GM12865 (cell line): ENCODE measurements around the gene SH3BP5.

Experiments used
- DNase-seq: peaks from one replicate; pipeline ENCODE4 v3.0.0; 2010; ENCODE audit warnings: low read depth
- H3K4me3 ChIP-seq: 2 replicates; pipeline ENCODE4 v1.5.1; 2011; ENCODE audit warnings: mild to moderate bottlenecking, low read depth, low read length, control low read depth
- CTCF ChIP-seq: IDR thresholded peaks from 2 replicates; pipeline ENCODE4 v1.5.1; 2011; ENCODE audit warnings: low read length, control low read depth, low read depth, inconsistent platforms; ENCODE audit not compliant: insufficient read depth; ENCODE audit errors: missing control alignments

The SH3BP5 gene

GRCh38 chr3:15220056-15220455 is 112.3 kb downstream of the SH3BP5 start:
- H3K4me3 ChIP-seq = no peak overlapping the region
- DNase-seq = no peak
- TF ChIP-seq CTCF = no peak

GRCh38 chr3:15218689-15219088 is 113.7 kb downstream of the SH3BP5 start:
- DNase-seq = no peak
- no peak for TF ChIP-seq CTCF
- H3K4me3 ChIP-seq = no peak overlapping the region

GRCh38 chr3:15217841-15218267 is 114.5 kb downstream of the SH3BP5 start:
- no peak overlapping the region for H3K4me3 ChIP-seq
- DNase-seq = peak; percentile 8
- no peak for TF ChIP-seq CTCF

- DNase-seq = no peak
- no peak overlapping the region for H3K4me3 ChIP-seq
- no peak for TF ChIP-seq CTCF
These were observed 115.2 kb downstream of the SH3BP5 start for GRCh38 chr3:15217011-15217671.

- no peak for DNase-seq
- no peak overlapping the region for H3K4me3 ChIP-seq
- no peak for TF ChIP-seq CTCF
These were observed 115.9 kb downstream of the SH3BP5 start for GRCh38 chr3:15216501-15216900.

GRCh38 chr3:15215996-15216395 is 116.4 kb downstream of the SH3BP5 start:
- no peak for TF ChIP-seq CTCF
- H3K4me3 ChIP-seq = no peak overlapping the region
- DNase-seq = no peak

GRCh38 chr3:15214758-15215157 is 117.6 kb downstream of the SH3BP5 start:
- no peak overlapping the region for H3K4me3 ChIP-seq
- no peak for DNase-seq
- no peak for TF ChIP-seq CTCF
